HG02571 (cell line): ENCODE data around the gene TRABD.

Experiments used
- ATAC-seq: cut with Tn5 transposase; IDR thresholded peaks from one replicate; pipeline ENCODE4 v1.9.1; 2021; ENCODE audit warnings: mild to moderate bottlenecking, moderate library complexity; ENCODE audit not compliant: unreplicated experiment

Gene TRABD

GRCh38 chr22:50184902-50185374 lies 775 bp upstream of the TRABD start:
- ATAC-seq = no peak

GRCh38 chr22:50186181-50186714 lies 535 bp downstream of the TRABD start:
- ATAC-seq = no peak

GRCh38 chr22:50186761-50187523 lies 1.2 kb downstream of the TRABD start:
- ATAC-seq = no peak

- ATAC-seq = no peak
These were observed 2.6 kb downstream of the TRABD start for GRCh38 chr22:50188356-50188755.

GRCh38 chr22:50189184-50189848 lies 3.6 kb downstream of the TRABD start:
- ATAC-seq = no peak

GRCh38 chr22:50189849-50190181 lies 4.1 kb downstream of the TRABD start:
- no peak for ATAC-seq

GRCh38 chr22:50190182-50190940 lies 4.6 kb downstream of the TRABD start:
- no peak for ATAC-seq

GRCh38 chr22:50190941-50191741 lies 5.4 kb downstream of the TRABD start:
- no peak for ATAC-seq

- no peak for ATAC-seq
These were observed 6.9 kb downstream of the TRABD start for GRCh38 chr22:50192436-50193204.

- no peak for ATAC-seq
These were observed 7.9 kb downstream of the TRABD start for GRCh38 chr22:50193621-50194020.

GRCh38 chr22:50194037-50194805 lies 8.5 kb downstream of the TRABD start:
- no peak for ATAC-seq

- ATAC-seq = no peak
These were observed 10.5 kb downstream of the TRABD start for GRCh38 chr22:50196256-50196655.

- no peak for ATAC-seq
These were observed 11.5 kb downstream of the TRABD start for GRCh38 chr22:50197000-50197800.

- no peak for ATAC-seq
These were observed 12.3 kb downstream of the TRABD start for GRCh38 chr22:50197856-50198623.

- ATAC-seq = no peak
These were observed 12.9 kb downstream of the TRABD start for GRCh38 chr22:50198624-50199017.

- ATAC-seq = no peak
These were observed 13.6 kb downstream of the TRABD start for GRCh38 chr22:50199251-50199721.

- ATAC-seq = no peak
These were observed 14.2 kb downstream of the TRABD start for GRCh38 chr22:50199829-50200460.
